C4-2B (cell line): Measurements from ENCODE around the gene FHDC1.

ENCODE experiments used
- H3K27ac ChIP-seq: fragments of 450-650 bp; 2 replicates; pipeline ENCODE4 v1.5.1; 2017
- CTCF ChIP-seq: fragments of 450-650 bp; conservative IDR thresholded peaks from 2 replicates; pipeline ENCODE4 v1.5.1; 2017; ENCODE audit warnings: mild to moderate bottlenecking
- ZFX ChIP-seq: fragments of 450-650 bp; IDR thresholded peaks from 2 replicates; pipeline ENCODE4 v1.6.1; 2017

Gene FHDC1

DNA sequence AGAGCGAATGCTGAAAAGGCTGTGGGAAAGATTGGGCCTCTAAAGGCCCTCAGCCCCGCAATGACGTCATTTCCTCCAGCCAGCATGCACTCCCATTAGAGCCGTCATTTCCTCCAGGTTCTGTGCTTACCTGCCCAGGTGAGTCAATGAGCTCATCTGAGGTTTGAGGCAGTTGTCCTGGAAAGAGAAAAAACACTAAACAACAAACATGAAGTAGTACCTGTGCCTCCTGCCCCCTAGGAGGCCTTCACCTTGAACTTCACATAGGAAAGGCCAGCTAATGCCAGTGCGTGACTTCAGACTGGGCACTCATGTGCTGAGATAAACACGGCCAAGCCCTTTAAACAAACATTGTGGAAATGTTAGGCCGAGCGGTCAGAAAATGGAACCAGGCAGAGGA is 55.9 kb downstream of the FHDC1 start:
- TF ChIP-seq CTCF, result no peak
- TF ChIP-seq ZFX, result no peak
- H3K27ac ChIP-seq, result peak overlapping the region; percentile 45

- TF ChIP-seq ZFX (no peak), CTCF (no peak)
- peak overlapping the region; percentile 45 for H3K27ac ChIP-seq
Measured at GRCh38 chr4:152992466-152992865, 56.3 kb downstream of the FHDC1 start.

GRCh38 chr4:152994038-152994437 is 57.9 kb downstream of the FHDC1 start:
- TF ChIP-seq ZFX (no peak), CTCF (no peak)
- 0 out of 2 replicates have a peak overlapping the region, but pooled peaks have one; percentile 2 for H3K27ac ChIP-seq

DNA sequence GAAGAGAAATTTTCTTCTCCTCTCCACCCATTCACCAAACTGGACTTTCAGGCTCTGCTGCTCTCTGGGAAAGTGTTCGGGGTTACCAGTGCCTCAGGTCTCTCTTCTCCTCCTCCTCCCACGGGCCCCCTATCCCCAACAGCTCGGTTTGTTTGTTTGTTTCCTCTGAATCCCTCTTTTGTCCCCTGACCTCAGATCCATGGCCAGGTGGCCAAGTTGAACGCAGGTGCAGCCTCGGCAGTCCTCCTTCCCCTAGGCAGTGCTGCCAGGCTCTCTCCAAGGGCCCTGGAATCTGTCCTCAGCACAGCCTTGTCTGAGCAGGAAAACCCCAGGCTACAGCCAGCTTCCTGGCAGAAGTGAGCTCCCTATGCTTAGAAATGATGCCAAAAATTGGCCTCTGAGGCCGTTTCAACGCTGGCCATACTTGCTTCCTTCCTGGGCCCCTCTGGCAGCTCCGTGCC is 60.0 kb downstream of the FHDC1 start:
- peak overlapping the region; percentile 100 for H3K27ac ChIP-seq
- TF ChIP-seq CTCF (no peak), ZFX (no peak)

DNA sequence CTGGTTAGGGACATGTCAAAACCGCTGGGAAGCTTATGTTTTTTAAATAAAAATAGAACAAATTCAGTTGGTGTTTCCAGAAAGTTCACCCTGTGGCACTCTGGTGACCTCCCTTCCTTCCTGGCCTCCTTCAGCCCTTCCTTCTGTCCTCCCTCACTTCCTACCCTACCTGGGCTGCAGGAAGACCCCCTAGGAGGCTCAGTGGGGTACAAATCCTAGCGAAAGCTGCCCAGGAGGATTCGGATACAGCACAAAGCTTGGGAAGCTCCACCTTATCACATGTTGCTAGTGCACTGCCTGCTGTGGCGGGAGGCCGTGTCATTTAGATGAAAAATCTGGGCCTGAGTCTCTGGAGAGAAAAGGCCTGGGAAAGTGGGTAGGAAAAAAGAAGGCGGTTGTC is 60.5 kb downstream of the FHDC1 start:
- TF ChIP-seq ZFX, result no peak
- TF ChIP-seq CTCF, result no peak
- peak overlapping the region; percentile 100 for H3K27ac ChIP-seq

DNA sequence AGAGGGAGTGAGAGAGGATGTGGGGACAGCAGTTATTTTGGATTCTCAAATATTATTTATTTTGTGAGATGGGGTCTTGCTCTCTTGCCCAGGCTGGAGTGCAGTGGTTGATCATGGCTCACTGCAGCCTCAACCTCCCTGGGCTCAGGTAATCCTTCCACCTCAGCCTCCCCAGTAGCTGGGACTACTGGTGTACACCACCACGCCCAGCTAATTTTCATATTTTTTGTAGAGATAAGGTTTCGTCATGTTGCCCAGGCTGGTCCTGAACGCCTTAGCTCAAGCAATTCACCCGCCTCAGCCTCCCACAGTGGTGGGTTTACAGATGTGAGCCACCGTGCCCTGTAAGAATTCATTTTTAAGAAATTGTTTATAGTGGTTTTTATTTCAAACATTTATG is 61.2 kb downstream of the FHDC1 start:
- peak overlapping the region; percentile 100 for H3K27ac ChIP-seq
- no peak for TF ChIP-seq ZFX
- TF ChIP-seq CTCF, result no peak

DNA sequence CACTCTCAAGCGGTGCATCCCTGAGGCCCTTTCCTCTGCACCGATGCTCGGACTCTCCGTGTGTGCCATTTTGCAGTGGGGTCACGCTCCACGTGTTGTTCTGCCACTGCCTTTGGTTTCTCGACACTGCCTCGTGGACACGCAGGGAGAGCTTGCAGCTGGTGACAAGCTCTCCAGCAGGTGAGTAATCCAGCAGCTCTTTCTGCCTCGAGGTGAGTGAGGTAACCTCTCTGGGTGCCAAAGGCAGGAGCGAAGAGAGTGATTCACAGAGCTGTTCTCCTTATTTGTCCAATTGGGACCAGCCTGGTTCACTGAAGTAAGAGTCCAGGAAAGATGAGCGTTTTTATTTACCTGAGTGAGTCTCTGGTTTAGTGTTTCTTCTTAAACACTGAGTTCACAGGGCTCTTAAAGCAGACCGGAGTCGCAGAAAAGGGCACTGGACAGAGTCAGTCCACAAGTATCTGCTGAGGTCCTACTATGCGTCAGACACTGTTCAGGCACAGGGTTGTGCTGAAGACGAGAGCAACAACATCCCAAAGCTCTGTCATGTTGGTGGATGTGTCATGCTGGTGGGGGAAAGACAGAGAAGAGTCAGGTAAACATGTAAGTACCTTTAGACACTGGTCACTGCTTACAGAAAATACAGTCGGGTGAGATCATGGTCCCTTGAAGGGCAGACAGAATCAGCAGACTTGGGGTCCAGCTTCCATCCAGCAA is 61.8 kb downstream of the FHDC1 start:
- H3K27ac ChIP-seq, result peak overlapping the region; percentile 100
- TF ChIP-seq CTCF, result no peak
- TF ChIP-seq ZFX, result no peak
